RWPE2 (cell line): Measurements from ENCODE around the gene GPR152.
"Not testable (repeated sequence)": the region's sequence is repeated elsewhere in the genome, so short reads cannot be mapped to it uniquely, and the experiment has no call there.

Source experiments
- ATAC-seq: fragments of 200-7000 bp; cut with Tn5 transposase; 3 replicates; pipeline ENCODE4 v1.9.1; 2021; ENCODE audit warnings: low read depth
- DNase-seq: peaks from one replicate; pipeline ENCODE4 v3.0.0-alpha.2; 2020; ENCODE audit warnings: low spot score
- H3K27ac ChIP-seq: fragments of 450-650 bp; 2 replicates; pipeline ENCODE4 v1.5.1; 2017; ENCODE audit warnings: mild to moderate bottlenecking; ENCODE audit not compliant: poor library complexity, severe bottlenecking
- H3K27me3 ChIP-seq: fragments of 250-450 bp; sonication (Bioruptor Pico); 2 replicates; pipeline ENCODE4 v1.5.1; 2021; ENCODE audit warnings: mild to moderate bottlenecking, moderate library complexity; ENCODE audit not compliant: insufficient read depth, poor library complexity, severe bottlenecking
- H3K36me3 ChIP-seq: fragments of 250-450 bp; sonication (Bioruptor Pico); 2 replicates; pipeline ENCODE4 v1.5.1; 2020; ENCODE audit warnings: low read depth, mild to moderate bottlenecking, moderate library complexity
- H3K4me1 ChIP-seq: fragments of 250-450 bp; sonication (Bioruptor Pico); 2 replicates; pipeline ENCODE4 v1.5.1; 2021; ENCODE audit warnings: mild to moderate bottlenecking, moderate library complexity; ENCODE audit not compliant: insufficient read depth, poor library complexity, severe bottlenecking
- H3K4me3 ChIP-seq: fragments of 250-450 bp; sonication (Bioruptor Pico); 2 replicates; pipeline ENCODE4 v1.5.1; 2021; ENCODE audit warnings: mild to moderate bottlenecking, moderate library complexity; ENCODE audit not compliant: severe bottlenecking
- H3K9me3 ChIP-seq: fragments of 250-450 bp; sonication (Bioruptor Pico); 2 replicates; pipeline ENCODE4 v1.5.1; 2021; ENCODE audit warnings: mild to moderate bottlenecking, moderate library complexity; ENCODE audit not compliant: severe bottlenecking
- TF ChIP-seq, protein P1 (sequence below): fragments of 450-650 bp; IDR thresholded peaks from one replicate; pipeline ENCODE4 v1.5.1; 2017; ENCODE audit warnings: mild to moderate bottlenecking, moderate library complexity; ENCODE audit not compliant: poor library complexity, severe bottlenecking

The GPR152 gene

DNA sequence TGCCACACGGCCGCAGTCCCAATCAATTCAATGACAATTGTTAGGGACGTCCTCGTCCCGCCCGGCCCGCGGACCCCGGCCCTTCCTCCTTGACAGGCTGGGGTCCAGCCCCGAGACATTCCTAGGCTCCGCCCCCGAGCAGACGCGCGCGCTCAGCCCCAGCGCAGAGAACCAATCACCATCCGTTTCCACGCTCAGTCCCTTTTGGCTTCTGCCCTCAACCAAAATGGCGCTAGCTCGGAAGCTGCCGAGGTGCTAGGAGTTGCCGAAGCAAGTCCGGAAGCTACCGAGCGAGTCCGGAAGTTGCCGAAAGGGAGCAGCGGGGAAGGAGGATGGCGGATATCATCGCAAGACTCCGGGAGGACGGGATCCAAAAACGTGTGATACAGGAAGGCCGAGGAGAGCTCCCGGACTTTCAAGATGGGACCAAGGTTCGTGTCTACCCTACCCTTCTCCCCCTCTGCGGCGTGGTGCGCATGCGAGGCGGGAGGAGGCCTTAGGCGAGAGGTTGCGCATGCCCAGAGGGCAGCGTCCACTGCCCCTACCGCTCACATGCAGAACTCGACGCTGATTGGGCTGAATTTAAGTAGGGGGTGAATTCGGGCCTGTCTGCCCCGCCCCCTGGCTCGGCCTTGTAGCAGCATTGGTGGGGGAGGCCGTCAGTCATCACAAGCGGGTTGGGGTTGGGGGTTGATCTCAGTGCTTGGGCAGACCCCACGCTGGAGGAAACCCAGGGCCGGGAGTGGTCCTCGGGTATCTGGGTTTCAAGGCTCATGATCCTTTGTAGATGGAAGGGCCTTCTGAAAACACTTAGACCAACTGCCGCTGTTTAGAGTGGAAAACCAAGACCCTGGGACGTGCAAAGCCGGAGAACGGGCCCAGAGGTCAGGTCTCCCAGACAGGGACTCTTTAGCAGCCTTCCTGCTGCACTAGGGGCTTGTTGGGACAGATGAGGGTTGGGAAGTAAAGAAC lies 30.6 kb upstream of the GPR152 start, which contains the start of gene AIP:
Gene AIP (plus strand): TSS at position 200 of the 972 bp plus-strand sequence. CDS start 133 bp downstream, at position 333.
- peak; percentile 99 for ATAC-seq
- H3K4me1 ChIP-seq: peaks cover 11% of the 10 kb centered on the region

DNA sequence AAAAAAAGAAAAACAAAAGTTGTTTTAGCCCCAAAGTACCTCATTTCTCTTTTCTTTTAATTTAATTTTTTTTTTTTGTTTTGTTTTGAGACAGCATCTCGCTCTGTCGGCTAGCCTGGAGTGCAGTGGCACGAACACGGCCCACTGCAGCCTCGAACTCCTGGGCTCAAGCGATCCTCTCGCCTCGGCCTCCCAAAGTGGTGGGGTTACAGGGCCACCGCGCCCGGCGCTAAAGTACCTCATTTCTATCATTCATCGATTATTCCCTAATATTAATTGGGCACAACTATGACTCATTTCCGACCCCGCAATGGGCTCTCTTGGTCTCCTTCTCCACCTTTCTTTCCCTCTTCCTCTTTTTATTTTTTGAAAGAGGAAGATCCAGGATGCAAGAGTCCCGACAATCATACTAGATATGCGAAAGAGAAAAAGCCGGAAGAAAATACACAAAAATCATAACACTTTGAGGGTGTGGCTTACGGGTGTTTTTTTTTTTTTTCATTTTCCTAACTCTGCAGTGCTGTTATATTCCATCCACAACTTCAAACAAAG lies 29.8 kb upstream of the GPR152 start:
- Histone ChIP-seq H3K4me1 (peaks cover 11% of the 10 kb centered on the region), H3K9me3 (no peaks in the 10 kb centered on the region), H3K27ac (peak overlapping the region; percentile 40), H3K4me3 (peak overlapping the region; percentile 42), H3K36me3 (peaks cover 1% of the 10 kb centered on the region; the same call in 1 of the 2 replicates), H3K27me3 (no peaks in the 10 kb centered on the region)
- TF ChIP-seq, protein P1, sequence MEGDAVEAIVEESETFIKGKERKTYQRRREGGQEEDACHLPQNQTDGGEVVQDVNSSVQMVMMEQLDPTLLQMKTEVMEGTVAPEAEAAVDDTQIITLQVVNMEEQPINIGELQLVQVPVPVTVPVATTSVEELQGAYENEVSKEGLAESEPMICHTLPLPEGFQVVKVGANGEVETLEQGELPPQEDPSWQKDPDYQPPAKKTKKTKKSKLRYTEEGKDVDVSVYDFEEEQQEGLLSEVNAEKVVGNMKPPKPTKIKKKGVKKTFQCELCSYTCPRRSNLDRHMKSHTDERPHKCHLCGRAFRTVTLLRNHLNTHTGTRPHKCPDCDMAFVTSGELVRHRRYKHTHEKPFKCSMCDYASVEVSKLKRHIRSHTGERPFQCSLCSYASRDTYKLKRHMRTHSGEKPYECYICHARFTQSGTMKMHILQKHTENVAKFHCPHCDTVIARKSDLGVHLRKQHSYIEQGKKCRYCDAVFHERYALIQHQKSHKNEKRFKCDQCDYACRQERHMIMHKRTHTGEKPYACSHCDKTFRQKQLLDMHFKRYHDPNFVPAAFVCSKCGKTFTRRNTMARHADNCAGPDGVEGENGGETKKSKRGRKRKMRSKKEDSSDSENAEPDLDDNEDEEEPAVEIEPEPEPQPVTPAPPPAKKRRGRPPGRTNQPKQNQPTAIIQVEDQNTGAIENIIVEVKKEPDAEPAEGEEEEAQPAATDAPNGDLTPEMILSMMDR: no peak
- DNase-seq: no peak
- no peak for ATAC-seq

More for the DNA sequence above, 30.6 kb upstream of the GPR152 start, which contains the start of gene AIP:
- H3K36me3 ChIP-seq: peaks cover 9% of the 10 kb centered on the region
- peak within 1 kb of the TSS; percentile 42 for H3K4me3 ChIP-seq
- no peaks in the 10 kb centered on the region for H3K27me3 ChIP-seq
- peak; percentile 95 for DNase-seq
- H3K27ac ChIP-seq: peak within 1 kb of the TSS; percentile 40
- TF ChIP-seq, protein P1: no peak
- no peaks in the 10 kb centered on the region for H3K9me3 ChIP-seq

DNA sequence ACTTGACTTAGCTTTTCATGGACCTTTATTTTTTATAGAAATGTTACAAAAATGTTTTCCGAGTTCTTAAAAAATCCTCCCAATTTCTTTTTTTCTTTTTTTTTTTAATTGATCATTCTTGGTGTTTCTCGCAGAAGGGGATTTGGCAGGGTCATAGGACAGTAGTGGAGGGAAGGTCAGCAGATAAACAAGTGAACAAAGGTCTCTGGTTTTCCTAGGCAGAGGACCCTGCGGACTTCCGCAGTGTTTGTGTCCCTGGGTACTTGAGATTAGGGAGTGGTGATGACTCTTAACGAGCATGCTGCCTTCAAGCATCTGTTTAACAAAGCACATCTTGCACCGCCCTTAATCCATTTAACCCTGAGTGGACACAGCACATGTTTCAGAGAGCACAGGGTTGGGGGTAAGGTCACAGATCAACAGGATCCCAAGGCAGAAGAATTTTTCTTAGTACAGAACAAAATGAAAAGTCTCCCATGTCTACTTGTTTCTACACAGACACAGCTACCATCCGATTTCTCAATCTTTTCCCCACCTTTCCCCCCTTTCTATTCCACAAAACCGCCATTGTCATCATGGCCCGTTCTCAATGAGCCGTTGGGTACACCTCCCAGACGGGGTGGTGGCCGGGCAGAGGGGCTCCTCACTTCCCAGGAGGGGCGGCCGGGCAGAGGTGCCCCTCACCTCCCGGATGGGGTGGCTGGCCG lies 25.0 kb upstream of the GPR152 start:
- H3K9me3 ChIP-seq, H3K27ac ChIP-seq, H3K36me3 ChIP-seq, H3K4me1 ChIP-seq, H3K4me3 ChIP-seq, H3K27me3 ChIP-seq, DNase-seq, ATAC-seq: not testable (repeated sequence)

DNA sequence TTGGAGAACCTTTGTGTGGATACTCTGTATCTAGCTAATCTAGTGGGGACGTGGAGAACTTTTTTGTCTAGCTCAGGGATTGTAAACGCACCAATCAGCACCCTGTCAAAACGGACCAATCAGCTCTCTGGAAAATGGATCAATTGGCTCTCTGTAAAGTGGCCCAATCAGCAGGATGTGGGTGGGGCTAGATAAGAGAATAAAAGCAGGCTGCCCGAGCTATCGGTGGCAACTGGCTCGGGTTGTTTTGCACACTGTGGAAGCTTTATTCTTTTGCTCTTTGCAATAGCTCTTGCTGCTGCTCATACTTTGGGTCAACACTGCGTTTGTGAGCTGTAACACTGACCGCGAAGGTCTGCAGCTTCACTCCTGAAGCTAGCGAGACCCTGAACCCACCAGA lies 24.2 kb upstream of the GPR152 start:
- not testable (repeated sequence) for H3K9me3 ChIP-seq, H3K4me3 ChIP-seq, ATAC-seq, H3K36me3 ChIP-seq, DNase-seq, H3K4me1 ChIP-seq, H3K27me3 ChIP-seq, H3K27ac ChIP-seq

DNA sequence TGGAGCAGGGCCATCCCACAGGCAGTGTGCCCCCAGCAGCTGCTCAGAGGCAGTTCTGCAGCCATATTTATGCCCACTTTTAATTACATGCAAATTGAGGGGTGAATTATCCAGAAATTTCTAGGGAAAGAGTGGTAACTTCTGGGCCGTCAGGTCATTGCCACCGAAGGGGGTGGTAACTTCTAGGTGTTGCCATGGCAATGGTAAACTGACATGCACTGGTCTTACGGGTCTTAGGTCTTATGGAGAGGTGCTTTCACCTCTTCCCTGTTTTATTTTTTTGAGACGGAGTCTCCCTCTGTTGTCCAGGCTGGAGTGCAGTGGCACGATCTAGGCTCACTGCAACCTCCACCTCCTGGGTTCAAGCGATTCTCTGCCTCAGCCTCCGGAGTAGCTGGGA lies 20.4 kb upstream of the GPR152 start:
- no peaks in the 10 kb centered on the region for H3K4me1 ChIP-seq
- no peak for ATAC-seq
- H3K27ac ChIP-seq: no peak overlapping the region
- H3K36me3 ChIP-seq: no peaks in the 10 kb centered on the region
- TF ChIP-seq, protein P1: no peak
- H3K9me3 ChIP-seq: no peaks in the 10 kb centered on the region
- H3K4me3 ChIP-seq: no peak overlapping the region
- no peak for DNase-seq
- no peaks in the 10 kb centered on the region for H3K27me3 ChIP-seq
